H1 (cell line): Measurements from ENCODE around the gene RGS6. TPM values are rescaled to one million over a fixed set of nuclear protein-coding genes. Genes with fewer than 3 reads are reported as not detected.

Source experiments
- CTCF ChIA-PET: fragments of 300-600 bp; sonication (Branson Sonifier 250); formaldehyde crosslinking; loops from one replicate; lab custom pipeline; 2021; ENCODE audit not compliant: partially characterized antibody; lab: Charles Lee
- POLR2A ChIA-PET: fragments of 300-600 bp; sonication (Branson Sonifier 250); formaldehyde crosslinking; loops from one replicate; lab custom pipeline; 2021; ENCODE audit warnings: inconsistent platforms; ENCODE audit not compliant: partially characterized antibody; lab: Charles Lee
- DNase-seq, 2 experiments: peaks; one replicate each; pipeline versions ENCODE4 v3.0.0 to v3.0.0-alpha.2; 2010 to 2022; ENCODE audit warnings: low spot score in 2 of 2, low read depth in 1 of 2, mixed read lengths in 1 of 2
- FAIRE-seq: peaks from 2 replicates; lab custom pipeline; 2011; peaks lifted over from hg19 to GRCh38; lab: Jason Lieb, UNC
- H2AFZ ChIP-seq: 2 replicates; pipeline ENCODE4 v1.8.1; 2012; ENCODE audit warnings: low read length, inconsistent platforms
- H2AK5ac ChIP-seq: 2 replicates; pipeline ENCODE4 v1.6.1; 2013; ENCODE audit warnings: low read depth, low read length
- H2BK120ac ChIP-seq: replicated peaks from 2 replicates; pipeline ENCODE3; 2013; ENCODE audit warnings: low read depth, low read length, inconsistent platforms
- H2BK12ac ChIP-seq: 2 replicates; pipeline ENCODE4 v1.6.1; 2013; ENCODE audit warnings: low read depth, low read length
- H2BK15ac ChIP-seq: 2 replicates; pipeline ENCODE4 v1.6.1; 2013; ENCODE audit warnings: low read length
- H2BK20ac ChIP-seq: 2 replicates; pipeline ENCODE4 v1.6.1; 2013; ENCODE audit warnings: low read length
- H2BK5ac ChIP-seq: 2 replicates; pipeline ENCODE4 v1.6.1; 2013; ENCODE audit warnings: low read depth, low read length
- H3K14ac ChIP-seq: 2 replicates; pipeline ENCODE4 v1.6.1; 2013; ENCODE audit warnings: inconsistent platforms; ENCODE audit not compliant: insufficient read length
- H3K18ac ChIP-seq: 2 replicates; pipeline ENCODE4 v1.6.1; 2013; ENCODE audit warnings: low read length; ENCODE audit errors: extremely low read depth
- H3K23ac ChIP-seq: 2 replicates; pipeline ENCODE4 v1.6.1; 2013; ENCODE audit warnings: inconsistent platforms; ENCODE audit not compliant: insufficient read length
- H3K23me2 ChIP-seq: 2 replicates; pipeline ENCODE4 v1.6.1; 2013; ENCODE audit warnings: low read depth, low read length
- H3K27ac ChIP-seq: 2 replicates; pipeline ENCODE4 v1.6.1; 2011; ENCODE audit warnings: low read depth, low read length, inconsistent platforms
- H3K27me3 ChIP-seq, 4 experiments: replicated peaks in 1 of 4; 1 replicate in 1 of 4; 2 replicates in 3 of 4; pipeline versions ENCODE4 v1.6.1 to v1.8.1; 2011 to 2013; ENCODE audit warnings: low read length in 3 of 4, mild to moderate bottlenecking in 3 of 4, inconsistent platforms in 2 of 4, mixed read lengths in 2 of 4, moderate library complexity in 1 of 4; ENCODE audit not compliant: control insufficient read depth in 3 of 4, insufficient read depth in 3 of 4; ENCODE audit errors: extremely low read depth in 1 of 4
- H3K36me3 ChIP-seq, 4 experiments: 2 replicates each; pipeline versions ENCODE4 v1.6.1 to v1.8.1; 2011 to 2013; ENCODE audit warnings: mild to moderate bottlenecking in 4 of 4, low read length in 3 of 4, moderate library complexity in 2 of 4, control low read depth in 1 of 4, inconsistent platforms in 1 of 4; ENCODE audit not compliant: insufficient read depth in 4 of 4, control insufficient read depth in 2 of 4
- H3K4ac ChIP-seq: replicated peaks from 2 replicates; pipeline ENCODE3; 2013; ENCODE audit warnings: low read length, low read depth, mixed read lengths, inconsistent platforms; ENCODE audit not compliant: insufficient read length
- H3K4me1 ChIP-seq, 4 experiments: replicated peaks in 1 of 4; 1 replicate in 1 of 4; 2 replicates in 3 of 4; pipeline versions ENCODE4 v1.6.1 to v1.8.1; 2011 to 2013; ENCODE audit warnings: low read length in 3 of 4, inconsistent platforms in 2 of 4, mixed read lengths in 1 of 4; ENCODE audit not compliant: insufficient read depth in 4 of 4, control insufficient read depth in 3 of 4
- H3K4me2 ChIP-seq, 2 experiments: 2 replicates each; pipeline versions ENCODE4 v1.6.1 to v1.8.1; 2011 to 2013; ENCODE audit warnings: low read depth in 2 of 2, low read length in 2 of 2, control low read depth in 1 of 2, inconsistent platforms in 1 of 2, mild to moderate bottlenecking in 1 of 2; ENCODE audit not compliant: insufficient read depth in 1 of 2
- H3K4me3 ChIP-seq, 4 experiments: fragments of 200-600, 300-600 bp in 1 of 4; sonication (generic), shearing (Covaris generic), sonication (Bioruptor Twin) in 1 of 4; 2 replicates each; pipeline versions ENCODE4 v1.5.1 to v1.8.1; 2011 to 2016; ENCODE audit warnings: low read length in 4 of 4, low read depth in 3 of 4, control low read depth in 2 of 4, inconsistent platforms in 2 of 4, mild to moderate bottlenecking in 2 of 4, mixed read lengths in 1 of 4, moderate library complexity in 1 of 4; ENCODE audit not compliant: insufficient read depth in 2 of 4; ENCODE audit errors: extremely low read depth in 1 of 4
- H3K56ac ChIP-seq: replicated peaks from 2 replicates; pipeline ENCODE3; 2013; ENCODE audit warnings: low read depth, mild to moderate bottlenecking, mixed read lengths, low read length, inconsistent platforms; ENCODE audit not compliant: insufficient read length
- H3K79me1 ChIP-seq: 2 replicates; pipeline ENCODE4 v1.6.1; 2013; ENCODE audit warnings: low read depth, low read length, control low read depth
- H3K79me2 ChIP-seq, 2 experiments: 2 replicates each; pipeline versions ENCODE4 v1.6.1 to v1.8.1; 2012 to 2013; ENCODE audit warnings: low read length in 2 of 2, mild to moderate bottlenecking in 2 of 2, inconsistent platforms in 1 of 2; ENCODE audit not compliant: insufficient read depth in 2 of 2, control insufficient read depth in 1 of 2
- H3K9ac ChIP-seq, 4 experiments: replicated peaks in 1 of 4; 1 replicate in 1 of 4; 2 replicates in 3 of 4; pipeline versions ENCODE4 v1.6.1 to v1.8.1; 2011 to 2013; ENCODE audit warnings: low read depth in 3 of 4, low read length in 3 of 4, control low read depth in 2 of 4, mild to moderate bottlenecking in 2 of 4, moderate library complexity in 2 of 4, inconsistent platforms in 1 of 4; ENCODE audit errors: extremely low read depth in 1 of 4
- H3K9me3 ChIP-seq, 2 experiments: 2 replicates each; pipeline versions ENCODE4 v1.6.1 to v1.8.1; 2012 to 2013; ENCODE audit warnings: mild to moderate bottlenecking in 2 of 2, moderate library complexity in 2 of 2, control low read depth in 1 of 2, inconsistent platforms in 1 of 2, low read depth in 1 of 2, low read length in 1 of 2, mixed read lengths in 1 of 2; ENCODE audit not compliant: insufficient read depth in 2 of 2
- H4K20me1 ChIP-seq, 2 experiments: replicated peaks in 1 of 2; 2 replicates each; pipeline versions ENCODE3 to v1.8.1; 2011 to 2013; ENCODE audit warnings: inconsistent platforms in 2 of 2, low read length in 2 of 2, mild to moderate bottlenecking in 1 of 2; ENCODE audit not compliant: insufficient read depth in 2 of 2, control insufficient read depth in 1 of 2
- H4K5ac ChIP-seq: 2 replicates; pipeline ENCODE4 v1.6.1; 2013; ENCODE audit warnings: low read length, low read depth, mixed read lengths, inconsistent platforms; ENCODE audit not compliant: insufficient read length
- H4K8ac ChIP-seq: 2 replicates; pipeline ENCODE4 v1.8.0; 2013; ENCODE audit warnings: mild to moderate bottlenecking, moderate library complexity, low read length, inconsistent platforms; ENCODE audit not compliant: insufficient read depth; ENCODE audit errors: extremely low read depth
- H4K91ac ChIP-seq: replicated peaks from 2 replicates; pipeline ENCODE3; 2013; ENCODE audit warnings: low read length, mixed read lengths, inconsistent platforms; ENCODE audit not compliant: insufficient read length
- HDAC6 ChIP-seq: IDR thresholded peaks from one replicate; pipeline ENCODE4 v1.7.1; 2012; ENCODE audit warnings: low read depth, mild to moderate bottlenecking, inconsistent platforms, low read length, moderate library complexity
- WGBS, 2 experiments: shearing (Covaris generic) in 1 of 2; methylation state at CpG; one replicate each; pipeline versions ENCODE4 v1.1.6 to v1.1.7; 2013 to 2015; ENCODE audit warnings: low lambda C conversion rate in 2 of 2, mixed read lengths in 2 of 2, inconsistent platforms in 1 of 2, low coverage in 1 of 2, missing lambda C conversion rate in 1 of 2; ENCODE audit not compliant: insufficient replicate concordance in 2 of 2, insufficient coverage in 1 of 2, insufficient read length in 1 of 2; ENCODE audit errors: extremely low coverage in 1 of 2, missing lambda C conversion rate in 1 of 2; 5-methylcytosine and 5-hydroxymethylcytosine counted together
- polyA plus RNA-seq, 7 experiments: library from polyadenylated mRNA; depleted of rRNA in 3 of 7; stranded (reverse) in 5 of 7; unstranded in 2 of 7; fragments of >200 nt in 5 of 7; fragments of 200-250 nt in 2 of 7; gene quantifications; 1 replicate in 5 of 7; 2 replicates in 1 of 7; 4 replicates in 1 of 7; pipeline versions ENCODE4 v1.2.1 to v1.2.3, GENCODE V29; 2011 to 2013; ENCODE audit warnings: missing spikeins in 2 of 7, mixed read lengths in 2 of 7
- total RNA-seq: library from RNA; stranded (reverse); fragmentation: NEBNext Ultra II Directional; extraction: Animal tissue kit (Norgen Biotek cat#: 25700); gene quantifications from 2 replicates; pipeline ENCODE4 v1.2.1, GENCODE V29; 2021

RGS6 gene
- total and polyA plus RNA-seq, 2 of the 8 experiments (the other 6 are each of a cell fraction or from before 2014, with no cell fraction given) = 0.26 to 1.1 TPM

DNA sequence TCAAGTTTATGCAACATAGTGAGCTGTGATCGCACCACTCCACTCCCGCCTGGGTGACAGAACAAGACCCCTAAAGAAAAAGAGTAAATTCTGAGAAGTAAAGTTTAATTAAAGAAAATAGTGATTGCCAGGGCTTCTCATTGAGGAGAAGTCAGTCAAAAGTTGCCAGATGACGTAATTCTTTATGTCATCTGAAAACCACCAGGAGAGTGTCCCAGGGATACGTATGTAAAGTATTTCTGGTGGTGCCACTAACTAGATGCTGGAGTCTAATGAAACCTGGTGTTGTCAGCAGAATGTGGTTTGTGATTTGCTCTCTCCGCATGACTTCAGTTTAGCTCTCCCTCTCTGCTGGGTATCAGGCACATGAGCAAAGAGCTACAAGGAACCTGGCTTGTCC lies 569.2 kb downstream of the RGS6 start:
- H3K4ac ChIP-seq = no peak overlapping the region
- no peak overlapping the region for H2AK5ac ChIP-seq
- H4K5ac ChIP-seq = no peak overlapping the region
- WGBS, 2 experiments = 86% methylated on average over 5 of the region's 5 CpGs; no CpG with 5 or more reads in 1 of the 2 experiments
- DNase-seq (no peak), FAIRE-seq (no peak)
- no peaks in the 10 kb centered on the region for H3K23me2 ChIP-seq
- no peak overlapping the region for H3K14ac ChIP-seq
- H3K4me1 ChIP-seq = no peaks in the 10 kb centered on the region
- no peak overlapping the region for H3K4me3 ChIP-seq
- H3K4me2 ChIP-seq = no peak overlapping the region
- H4K8ac ChIP-seq = no peak overlapping the region
- no peak overlapping the region for H4K91ac ChIP-seq
- H3K79me2 ChIP-seq = no peaks in the 10 kb centered on the region
- H3K27me3 ChIP-seq = no peaks in the 10 kb centered on the region
- no peak overlapping the region for H2AFZ ChIP-seq
- no peak overlapping the region for H2BK12ac ChIP-seq
- ChIA-PET POLR2A (no interaction called here), CTCF (interaction anchor here (0.6 to 5.3 kb wide), 4 partner anchors 13 to 387 kb away, joined by 3 to 49 read pairs (median 4); no protein-coding TSS in a partner anchor)
- H2BK5ac ChIP-seq = no peak overlapping the region
- no peak overlapping the region for H2BK15ac ChIP-seq
- H3K36me3 ChIP-seq = no peaks in the 10 kb centered on the region
- no peak overlapping the region for H2BK20ac ChIP-seq
- H3K18ac ChIP-seq = no peak overlapping the region
- no peak for TF ChIP-seq HDAC6
- H3K27ac ChIP-seq = no peak overlapping the region
- H3K9me3 ChIP-seq = 0 out of 4 replicates have a peak, but pooled peaks cover 0 to 3% of the 10 kb centered on the region in 2 experiments
- no peak overlapping the region for H3K9ac ChIP-seq
- no peak overlapping the region for H3K56ac ChIP-seq
- no peak overlapping the region for H2BK120ac ChIP-seq
- H3K23ac ChIP-seq = no peak overlapping the region
- no peaks in the 10 kb centered on the region for H3K79me1 ChIP-seq
- no peaks in the 10 kb centered on the region for H4K20me1 ChIP-seq
